NCI-H2107 (cell line): Measurements from ENCODE around the gene MTSS2.

ENCODE experiments used
- DNase-seq: peaks from one replicate; lab custom pipeline; 2025; lab: John Stamatoyannopoulos, UW

The MTSS2 gene, protein sequence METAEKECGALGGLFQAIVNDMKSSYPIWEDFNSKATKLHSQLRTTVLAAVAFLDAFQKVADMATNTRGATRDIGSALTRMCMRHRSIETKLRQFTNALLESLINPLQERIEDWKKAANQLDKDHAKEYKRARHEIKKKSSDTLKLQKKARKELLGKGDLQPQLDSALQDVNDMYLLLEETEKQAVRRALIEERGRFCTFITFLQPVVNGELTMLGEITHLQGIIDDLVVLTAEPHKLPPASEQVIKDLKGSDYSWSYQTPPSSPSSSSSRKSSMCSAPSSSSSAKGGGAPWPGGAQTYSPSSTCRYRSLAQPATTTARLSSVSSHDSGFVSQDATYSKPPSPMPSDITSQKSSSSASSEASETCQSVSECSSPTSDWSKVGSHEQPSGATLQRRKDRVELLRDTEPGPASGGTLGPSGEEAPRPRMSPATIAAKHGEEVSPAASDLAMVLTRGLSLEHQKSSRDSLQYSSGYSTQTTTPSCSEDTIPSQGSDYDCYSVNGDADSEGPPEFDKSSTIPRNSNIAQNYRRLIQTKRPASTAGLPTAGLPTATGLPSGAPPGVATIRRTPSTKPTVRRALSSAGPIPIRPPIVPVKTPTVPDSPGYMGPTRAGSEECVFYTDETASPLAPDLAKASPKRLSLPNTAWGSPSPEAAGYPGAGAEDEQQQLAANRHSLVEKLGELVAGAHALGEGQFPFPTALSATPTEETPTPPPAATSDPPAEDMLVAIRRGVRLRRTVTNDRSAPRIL

DNA sequence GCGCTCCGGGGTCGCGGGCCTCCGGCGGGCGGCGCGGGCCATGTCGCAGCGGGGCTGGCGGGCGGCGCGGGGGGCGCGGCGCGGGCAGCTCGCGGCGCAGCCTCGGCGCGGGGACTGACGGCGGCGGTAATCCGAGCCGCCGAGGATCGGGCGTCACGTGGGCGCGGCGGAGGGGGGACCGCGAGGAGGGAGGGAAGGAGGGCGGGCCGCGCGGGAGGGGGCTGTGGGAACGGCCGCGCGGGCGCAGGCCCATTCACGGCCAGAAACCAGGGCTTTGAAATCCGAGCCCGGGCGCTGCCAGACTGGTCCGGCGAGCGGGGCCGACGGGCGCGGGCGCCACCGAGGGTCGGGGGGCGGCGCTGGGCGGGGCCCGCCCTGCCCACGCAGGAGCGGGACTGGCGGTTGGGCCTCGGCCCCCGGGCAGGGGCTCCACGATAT is at the start of gene MTSS2:
TSS of gene MTSS2 (minus strand) at position 116 of the 438 bp plus-strand sequence. CDS start 262 bp downstream, outside the sequence.
- peak; percentile 84 for DNase-seq

- no peak for DNase-seq
Measured at GRCh38 chr16:70735141-70735979, 49.5 kb upstream of the MTSS2 start.

DNA sequence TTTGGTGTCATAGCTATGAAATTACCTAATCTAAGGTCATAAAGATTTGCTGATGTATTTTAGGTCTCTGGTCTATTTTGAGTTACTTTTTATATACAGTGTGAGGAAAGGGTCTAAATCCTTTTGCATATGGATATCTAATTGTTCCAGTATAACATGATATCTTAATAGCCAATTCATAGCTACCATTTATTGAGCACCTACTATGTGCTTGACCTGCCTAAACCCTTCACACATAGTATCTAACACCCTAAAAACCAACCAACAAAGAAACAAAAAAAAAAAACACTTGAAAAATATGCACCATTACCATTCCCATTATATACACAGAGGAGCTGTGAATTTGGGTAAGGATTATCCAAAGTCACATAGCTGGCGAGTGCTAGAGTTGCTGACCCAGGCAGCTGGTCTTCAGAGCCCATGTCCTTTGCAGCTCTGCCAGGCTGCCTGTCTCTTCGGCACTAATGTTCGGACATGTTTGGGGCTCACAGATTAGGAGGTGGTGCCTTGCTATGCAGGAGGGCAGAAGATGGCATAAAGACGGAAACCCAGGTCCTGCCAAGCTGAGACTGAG is 48.8 kb upstream of the MTSS2 start:
- DNase-seq = no peak

- no peak for DNase-seq
Measured at GRCh38 chr16:70730944-70731343, 45.1 kb upstream of the MTSS2 start.

- no peak for DNase-seq
Measured at GRCh38 chr16:70730031-70730430, 44.2 kb upstream of the MTSS2 start.

DNA sequence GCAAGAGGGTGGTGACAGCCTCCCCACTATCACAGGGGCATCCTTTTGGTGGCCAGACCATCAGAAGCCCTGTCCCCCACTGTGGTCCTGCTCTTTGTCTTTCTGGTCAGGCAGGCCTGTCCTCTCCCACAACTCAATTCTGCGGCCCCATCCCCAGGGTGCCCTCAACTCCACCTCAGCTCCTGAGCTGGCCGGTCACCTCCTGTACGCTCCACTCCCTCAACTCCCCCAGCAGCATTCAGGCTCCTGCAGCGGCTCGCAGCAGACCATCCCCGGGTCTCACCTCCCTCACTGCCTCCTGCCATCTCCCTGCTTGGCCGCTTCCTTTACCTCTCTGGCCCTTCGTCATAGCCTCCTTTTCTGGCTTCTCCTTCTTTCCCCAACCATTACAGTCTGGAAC is 43.4 kb upstream of the MTSS2 start:
- DNase-seq = no peak

DNA sequence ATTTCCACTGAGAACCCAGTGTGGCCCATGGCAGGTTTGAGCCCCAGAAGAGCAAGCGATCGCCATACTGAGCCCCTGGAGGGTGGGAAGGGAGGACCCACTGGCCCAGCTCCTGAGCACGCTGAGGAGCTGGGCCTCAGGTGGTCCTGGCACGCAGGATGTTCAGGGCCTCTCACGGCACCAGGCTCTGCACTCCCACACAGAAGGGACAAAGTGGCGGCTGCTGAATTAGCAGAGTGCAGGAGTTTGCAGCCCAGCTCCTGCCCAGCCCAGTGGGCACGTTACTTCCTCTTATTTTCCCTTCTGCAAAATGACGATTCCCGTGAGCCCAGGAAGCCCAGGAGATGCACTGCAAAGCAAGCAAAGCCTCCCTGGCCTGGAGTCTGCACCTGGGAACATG is 42.3 kb upstream of the MTSS2 start:
- no peak for DNase-seq

- no peak for DNase-seq
Measured at GRCh38 chr16:70726892-70727361, 41.1 kb upstream of the MTSS2 start.

DNA sequence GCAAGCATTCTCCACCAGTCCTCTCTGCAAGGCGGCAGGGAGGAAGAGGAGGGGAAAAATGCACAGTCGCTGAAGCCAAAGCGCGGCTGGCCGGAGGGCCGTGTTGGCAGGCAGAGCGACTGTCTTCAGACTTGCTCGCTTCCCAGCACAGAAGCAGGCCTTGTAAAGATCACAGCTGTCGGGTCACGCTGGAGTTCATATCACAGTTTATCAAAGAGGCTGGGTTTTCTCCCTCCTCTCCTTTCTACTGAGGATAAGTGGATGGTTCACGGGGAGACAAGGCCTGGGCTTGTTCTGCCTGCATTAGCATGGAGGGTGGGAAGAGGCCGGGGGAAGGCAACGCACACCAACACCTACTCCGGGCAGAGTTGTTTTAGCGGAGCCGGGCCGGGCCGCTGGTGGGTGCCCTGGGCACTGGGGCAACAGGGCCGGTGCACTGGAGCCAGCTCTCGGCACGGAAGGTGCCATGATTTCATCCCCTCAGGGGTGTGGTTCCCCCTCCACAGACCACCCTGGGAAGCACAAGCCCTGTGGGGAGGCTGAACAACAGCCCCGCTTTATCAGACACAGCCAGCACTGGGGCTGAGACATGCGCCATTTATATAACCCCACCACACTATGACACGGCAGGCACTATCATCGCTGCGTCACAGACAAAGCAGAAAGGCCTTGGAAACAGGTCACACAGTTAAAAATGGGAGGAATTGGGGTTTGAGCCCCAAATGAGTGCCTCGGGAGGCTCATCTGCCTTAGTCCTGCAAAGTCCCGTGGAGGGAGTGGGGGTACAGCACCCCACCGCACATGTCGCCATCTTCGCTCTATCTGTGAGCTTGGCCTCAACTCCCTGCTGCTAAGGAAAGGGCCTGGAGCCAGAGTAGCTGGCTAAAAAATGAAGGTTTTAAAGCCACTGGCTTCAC is 40.3 kb upstream of the MTSS2 start:
- no peak for DNase-seq

DNA sequence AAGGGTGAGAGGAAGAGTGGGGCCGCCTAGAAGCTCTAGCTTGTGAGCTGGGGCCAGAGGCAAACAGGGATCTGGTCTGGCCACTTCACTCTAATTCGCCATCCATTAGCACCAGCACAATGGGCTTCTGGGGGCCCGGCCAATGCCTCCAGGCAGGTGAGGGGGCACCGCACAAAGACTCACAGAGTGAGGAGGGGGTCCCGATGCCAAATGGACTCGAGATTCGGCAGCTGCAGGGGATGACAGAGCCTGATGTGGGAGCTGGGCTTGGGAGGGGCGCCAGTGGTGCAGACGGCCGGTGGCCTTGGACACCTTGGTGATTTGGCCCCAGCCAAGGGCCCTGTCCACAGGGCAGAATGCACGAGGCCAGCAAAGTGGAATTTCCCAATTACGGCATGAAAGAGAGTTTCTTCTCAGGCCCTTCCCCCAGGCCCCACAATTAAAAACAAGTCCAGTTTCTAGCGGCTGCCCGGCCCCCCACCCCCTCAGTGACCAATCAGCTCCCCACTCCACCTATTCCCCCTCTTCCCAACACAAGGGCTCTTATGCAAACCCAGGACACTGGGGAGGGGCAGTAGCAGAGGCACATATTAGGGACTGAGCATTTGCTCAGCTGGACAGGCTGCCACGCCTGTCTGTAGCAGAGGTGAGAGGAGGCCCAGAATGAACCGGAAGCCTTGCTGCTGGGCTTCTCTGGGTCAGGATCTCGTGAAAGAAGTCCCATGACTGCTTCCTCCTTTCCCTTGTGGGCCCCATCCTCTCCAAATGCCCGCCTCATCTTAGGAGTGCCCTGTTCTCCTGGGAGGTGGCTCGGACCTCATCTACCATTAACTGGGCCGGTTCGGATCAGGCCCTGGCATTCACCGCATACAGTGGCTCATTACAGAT is 39.4 kb upstream of the MTSS2 start:
- DNase-seq = no peak

DNA sequence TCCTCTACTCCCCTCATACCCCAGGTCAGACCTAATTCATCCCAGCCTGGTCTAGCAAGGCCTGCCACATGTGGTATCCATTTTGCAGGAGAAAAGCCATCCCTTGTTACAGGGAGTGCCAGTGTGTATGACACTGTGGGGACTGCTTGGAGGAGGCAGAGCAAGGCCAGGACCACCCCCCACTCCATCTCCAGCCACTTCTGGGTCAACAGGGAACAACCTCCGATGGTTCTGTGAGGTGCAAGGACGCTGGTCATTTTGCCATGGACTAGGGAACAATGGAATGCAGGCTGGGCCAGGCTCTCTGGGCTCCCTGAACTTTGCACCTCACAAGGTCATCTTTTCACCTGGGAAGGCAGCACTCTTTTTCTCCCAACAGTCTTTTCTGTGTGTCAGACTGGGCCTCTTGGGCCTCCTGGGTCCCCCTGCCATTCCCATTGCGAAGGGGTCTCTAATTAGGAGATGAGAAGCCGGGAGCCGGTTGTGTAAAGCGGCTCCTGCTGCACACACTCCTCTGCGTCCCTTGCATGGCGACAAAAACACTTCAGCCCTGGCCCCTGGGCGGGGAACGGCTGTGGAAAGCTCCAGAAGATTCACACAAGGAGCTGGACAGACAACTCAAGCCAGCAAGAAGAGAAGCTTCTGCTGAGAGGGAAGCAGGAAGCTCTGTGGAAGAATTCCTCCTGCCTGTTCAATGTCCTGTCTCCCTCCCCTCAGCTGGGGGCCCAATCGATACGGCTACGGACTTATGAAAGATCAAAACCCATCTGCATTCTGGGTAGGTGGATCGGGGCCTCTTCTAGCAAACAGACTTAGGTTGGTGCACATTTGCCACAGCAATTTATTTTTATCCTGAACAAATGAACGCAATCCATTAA is 38.5 kb upstream of the MTSS2 start:
- DNase-seq = no peak

DNA sequence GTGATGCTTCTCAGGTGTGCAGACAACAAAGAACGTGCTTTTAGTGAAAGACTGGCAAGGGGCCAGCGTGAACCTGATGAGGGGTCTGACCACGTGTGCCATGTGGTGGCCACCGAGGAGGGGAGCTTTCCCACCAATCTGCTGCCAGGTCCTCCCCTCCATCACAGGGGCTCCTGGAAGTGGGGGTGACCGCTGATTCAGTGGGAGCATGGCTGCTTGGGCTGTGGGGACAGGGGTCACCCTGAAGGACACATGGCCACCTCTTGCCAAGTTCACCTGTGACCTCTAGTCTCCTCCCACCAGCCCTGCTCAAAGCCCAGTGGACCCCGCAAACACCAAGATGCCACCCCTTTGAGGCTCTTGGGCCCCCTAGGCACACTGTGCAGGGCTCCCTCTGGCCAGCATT is 37.9 kb upstream of the MTSS2 start:
- no peak for DNase-seq

GRCh38 chr16:70721202-70721963 is 35.5 kb upstream of the MTSS2 start:
- no peak for DNase-seq

- no peak for DNase-seq
Measured at GRCh38 chr16:70720425-70721201, 34.8 kb upstream of the MTSS2 start.

- DNase-seq = no peak
Measured at GRCh38 chr16:70717065-70717464, 31.2 kb upstream of the MTSS2 start.

GRCh38 chr16:70715860-70716357 is 30.1 kb upstream of the MTSS2 start:
- DNase-seq = no peak
